Measurements from ENCODE around the gene CLTB.

CLTB gene

GRCh38 chr5:176355400-176356178, 60.8 kb downstream of the CLTB start:
- in situ Hi-C loops (cut with HindIII; ENCODE audit: low sequenced_read_pairs): no loop called here

- in situ Hi-C loops (cut with HindIII; ENCODE audit: low sequenced_read_pairs): no loop called here
Measured at GRCh38 chr5:176353533-176353932, 62.8 kb downstream of the CLTB start.

- in situ Hi-C loops (cut with HindIII; ENCODE audit: low sequenced_read_pairs): no loop called here
Measured at GRCh38 chr5:176352116-176352878, 64.0 kb downstream of the CLTB start.

- in situ Hi-C loops (cut with HindIII; ENCODE audit: low sequenced_read_pairs): no loop called here
Measured at GRCh38 chr5:176350416-176350815, 65.9 kb downstream of the CLTB start.

DNA sequence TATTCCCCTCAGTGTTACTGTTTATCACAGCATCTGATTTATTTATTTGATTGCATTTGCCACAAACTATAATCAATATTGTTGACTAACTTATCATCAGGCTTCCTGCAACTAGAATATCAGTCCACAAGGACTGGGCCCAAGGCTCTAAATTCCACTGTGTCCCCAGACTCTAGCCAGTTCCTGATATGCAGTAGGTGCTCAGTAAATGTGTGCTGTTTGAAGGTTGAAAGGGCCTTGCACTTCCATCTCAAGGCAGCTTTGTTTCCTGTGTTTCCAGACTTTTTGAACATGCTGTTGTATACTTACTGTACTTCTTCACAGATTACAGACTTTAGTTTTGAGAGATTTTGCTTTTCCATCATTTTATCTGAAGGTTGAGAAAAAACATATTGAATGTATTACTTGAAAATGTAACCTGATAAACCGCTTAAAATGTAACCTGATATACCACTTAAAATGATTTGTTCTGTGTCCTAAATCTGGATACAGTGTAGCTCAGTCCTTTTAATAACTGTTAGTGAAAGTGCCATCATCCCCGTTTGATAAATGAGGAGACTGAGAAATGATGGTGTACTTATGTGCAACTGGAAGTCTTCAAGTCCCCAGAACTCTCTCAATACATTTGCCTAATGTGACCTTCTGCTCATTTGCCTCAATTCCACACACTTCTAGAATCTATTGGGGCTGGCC, 73.4 kb downstream of the CLTB start:
- in situ Hi-C loops (cut with HindIII; ENCODE audit: low sequenced_read_pairs): no loop called here

Data from DLD1 (cell line).